Measurements from ENCODE around the gene CPEB3. TPM values are rescaled to one million over a fixed set of nuclear protein-coding genes. Genes with fewer than 3 reads are reported as not detected.

Gene CPEB3
- total RNA-seq, 1 experiment from 2014 or later: 2.4 TPM

DNA sequence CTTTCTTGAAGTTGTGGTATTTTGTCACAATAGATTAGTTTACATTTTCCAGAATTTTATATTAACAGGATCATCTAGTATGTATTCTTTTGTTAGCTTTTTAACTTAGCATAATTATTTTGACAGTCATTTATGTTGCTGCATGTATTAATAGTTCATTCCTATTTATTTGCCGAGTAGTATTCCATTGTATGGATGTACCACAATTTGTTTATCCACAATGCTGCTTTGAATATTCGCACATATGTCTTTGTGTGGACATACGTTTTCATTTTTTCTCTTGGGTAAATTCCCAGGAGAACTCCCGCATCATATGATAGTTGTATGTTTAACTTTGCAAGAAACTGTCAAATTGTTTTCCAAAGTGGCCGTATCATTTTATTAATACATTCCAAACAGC, 115.7 kb downstream of the CPEB3 start:
- H3K9me3 ChIP-seq (ENCODE audit: control insufficient read depth, insufficient read depth, low read depth, low read length): no peaks in the 10 kb centered on the region
- ChIA-PET POLR2A (no interaction called here), CTCF (no interaction called here)
- ATAC-seq: no peak
- H3K4me1 ChIP-seq (ENCODE audit: control insufficient read depth, insufficient read depth, low read length): no peaks in the 10 kb centered on the region
- no peak overlapping the region for H3K4me3 ChIP-seq (ENCODE audit: low read depth in 2 of 2, low read length in 2 of 2)
- TF ChIP-seq, protein P1, sequence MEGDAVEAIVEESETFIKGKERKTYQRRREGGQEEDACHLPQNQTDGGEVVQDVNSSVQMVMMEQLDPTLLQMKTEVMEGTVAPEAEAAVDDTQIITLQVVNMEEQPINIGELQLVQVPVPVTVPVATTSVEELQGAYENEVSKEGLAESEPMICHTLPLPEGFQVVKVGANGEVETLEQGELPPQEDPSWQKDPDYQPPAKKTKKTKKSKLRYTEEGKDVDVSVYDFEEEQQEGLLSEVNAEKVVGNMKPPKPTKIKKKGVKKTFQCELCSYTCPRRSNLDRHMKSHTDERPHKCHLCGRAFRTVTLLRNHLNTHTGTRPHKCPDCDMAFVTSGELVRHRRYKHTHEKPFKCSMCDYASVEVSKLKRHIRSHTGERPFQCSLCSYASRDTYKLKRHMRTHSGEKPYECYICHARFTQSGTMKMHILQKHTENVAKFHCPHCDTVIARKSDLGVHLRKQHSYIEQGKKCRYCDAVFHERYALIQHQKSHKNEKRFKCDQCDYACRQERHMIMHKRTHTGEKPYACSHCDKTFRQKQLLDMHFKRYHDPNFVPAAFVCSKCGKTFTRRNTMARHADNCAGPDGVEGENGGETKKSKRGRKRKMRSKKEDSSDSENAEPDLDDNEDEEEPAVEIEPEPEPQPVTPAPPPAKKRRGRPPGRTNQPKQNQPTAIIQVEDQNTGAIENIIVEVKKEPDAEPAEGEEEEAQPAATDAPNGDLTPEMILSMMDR (IDR thresholded peaks at IDR 0.05): no peak
- TF ChIP-seq TCF7L2 (IDR thresholded peaks at IDR 0.05; ENCODE audit: low read depth, low read length) (no peak), POLR2AphosphoS5 (IDR thresholded peaks at IDR 0.05; ENCODE audit: low read depth, low read length) (no peak), SIN3A (IDR thresholded peaks at IDR 0.05; ENCODE audit: borderline replicate concordance, insufficient read depth, low read depth, low read length) (no peak)
- TF ChIP-seq, protein P2, sequence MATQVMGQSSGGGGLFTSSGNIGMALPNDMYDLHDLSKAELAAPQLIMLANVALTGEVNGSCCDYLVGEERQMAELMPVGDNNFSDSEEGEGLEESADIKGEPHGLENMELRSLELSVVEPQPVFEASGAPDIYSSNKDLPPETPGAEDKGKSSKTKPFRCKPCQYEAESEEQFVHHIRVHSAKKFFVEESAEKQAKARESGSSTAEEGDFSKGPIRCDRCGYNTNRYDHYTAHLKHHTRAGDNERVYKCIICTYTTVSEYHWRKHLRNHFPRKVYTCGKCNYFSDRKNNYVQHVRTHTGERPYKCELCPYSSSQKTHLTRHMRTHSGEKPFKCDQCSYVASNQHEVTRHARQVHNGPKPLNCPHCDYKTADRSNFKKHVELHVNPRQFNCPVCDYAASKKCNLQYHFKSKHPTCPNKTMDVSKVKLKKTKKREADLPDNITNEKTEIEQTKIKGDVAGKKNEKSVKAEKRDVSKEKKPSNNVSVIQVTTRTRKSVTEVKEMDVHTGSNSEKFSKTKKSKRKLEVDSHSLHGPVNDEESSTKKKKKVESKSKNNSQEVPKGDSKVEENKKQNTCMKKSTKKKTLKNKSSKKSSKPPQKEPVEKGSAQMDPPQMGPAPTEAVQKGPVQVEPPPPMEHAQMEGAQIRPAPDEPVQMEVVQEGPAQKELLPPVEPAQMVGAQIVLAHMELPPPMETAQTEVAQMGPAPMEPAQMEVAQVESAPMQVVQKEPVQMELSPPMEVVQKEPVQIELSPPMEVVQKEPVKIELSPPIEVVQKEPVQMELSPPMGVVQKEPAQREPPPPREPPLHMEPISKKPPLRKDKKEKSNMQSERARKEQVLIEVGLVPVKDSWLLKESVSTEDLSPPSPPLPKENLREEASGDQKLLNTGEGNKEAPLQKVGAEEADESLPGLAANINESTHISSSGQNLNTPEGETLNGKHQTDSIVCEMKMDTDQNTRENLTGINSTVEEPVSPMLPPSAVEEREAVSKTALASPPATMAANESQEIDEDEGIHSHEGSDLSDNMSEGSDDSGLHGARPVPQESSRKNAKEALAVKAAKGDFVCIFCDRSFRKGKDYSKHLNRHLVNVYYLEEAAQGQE (IDR thresholded peaks at IDR 0.05; ENCODE audit: insufficient read depth in 1 of 2, low read depth in 2 of 2, low read length in 1 of 2): no peak
- no peak for DNase-seq (ENCODE audit: low read depth, low spot score)
- in situ Hi-C loops (cut with HindIII; ENCODE audit: low pct_unique_long_range_greater_than_20kb, low sequenced_read_pairs) (no loop called here), intact Hi-C loops (cut with micrococcal nuclease; ENCODE audit: unreplicated experiment) (no loop called here)
- BruUV-seq (replicated peaks): no TSS peak
- H3K36me3 ChIP-seq (ENCODE audit: control insufficient read depth, insufficient read depth, low read length): no peaks in the 10 kb centered on the region
- no peak overlapping the region for H3K27ac ChIP-seq (ENCODE audit: low read length)
- H3K27me3 ChIP-seq (ENCODE audit: control insufficient read depth, insufficient read depth, low read length): no peaks in the 10 kb centered on the region

GRCh38 chr10:92173996-92174395, 116.9 kb downstream of the CPEB3 start:
- BruUV-seq (replicated peaks): no TSS peak
- POLR2A ChIA-PET: no interaction called here
- H3K9me3 ChIP-seq (ENCODE audit: control insufficient read depth, insufficient read depth, low read depth, low read length): no peaks in the 10 kb centered on the region

More at GRCh38 chr10:92173996-92174395, 116.9 kb downstream of the CPEB3 start:
- CTCF ChIA-PET: no interaction called here
- Histone ChIP-seq H3K36me3 (ENCODE audit: control insufficient read depth, insufficient read depth, low read length) (no peaks in the 10 kb centered on the region), H3K4me1 (ENCODE audit: control insufficient read depth, insufficient read depth, low read length) (no peaks in the 10 kb centered on the region), H3K4me3 (ENCODE audit: low read depth in 2 of 2, low read length in 2 of 2) (no peak overlapping the region), H3K27me3 (ENCODE audit: control insufficient read depth, insufficient read depth, low read length) (no peaks in the 10 kb centered on the region), H3K27ac (ENCODE audit: low read length) (no peak overlapping the region)
- no peak for ATAC-seq
- no peak for DNase-seq (ENCODE audit: low read depth, low spot score)
- in situ Hi-C loops (cut with HindIII; ENCODE audit: low pct_unique_long_range_greater_than_20kb, low sequenced_read_pairs): no loop called here
- TF ChIP-seq TCF7L2 (IDR thresholded peaks at IDR 0.05; ENCODE audit: low read depth, low read length): no peak
- TF ChIP-seq, protein P1 (IDR thresholded peaks at IDR 0.05): no peak
- intact Hi-C loops (cut with micrococcal nuclease; ENCODE audit: unreplicated experiment): no loop called here
